B cell (primary cell): ENCODE data around the gene R3HDM4. TPM values are rescaled to one million over a fixed set of nuclear protein-coding genes. Genes with fewer than 3 reads are reported as not detected.

Source experiments
- ATAC-seq: fragments of 200-7000 bp; cut with Tn5 transposase; one replicate; pipeline ENCODE4 v1.10.0; 2021; ENCODE audit warnings: low read depth, mild to moderate bottlenecking, moderate number of reproducible peaks, moderate library complexity
- CTCF ChIA-PET: fragments of 350-600 bp; sonication (Branson Sonifier 250); formaldehyde crosslinking; loops from one replicate; lab custom pipeline; 2021; ENCODE audit warnings: antibody characterized with exemption, inconsistent platforms; lab: Charles Lee
- POLR2A ChIA-PET: fragments of 350-600 bp; sonication (Branson Sonifier 250); formaldehyde crosslinking; loops from one replicate; lab custom pipeline; 2021; ENCODE audit warnings: antibody characterized with exemption; lab: Charles Lee
- DNase-seq: peaks from one replicate; pipeline ENCODE4 v3.0.0; 2013
- H2AFZ ChIP-seq: 2 replicates; pipeline ENCODE4 v1.6.1; 2012; ENCODE audit warnings: mild to moderate bottlenecking, low read depth, low read length; ENCODE audit not compliant: insufficient read depth, poor library complexity, severe bottlenecking
- H3K27ac ChIP-seq, 2 donors: 1 replicate in 1 of 2; 2 replicates in 1 of 2; pipeline ENCODE4 v1.5.1; 2012 to 2013; ENCODE audit warnings: low read length in 2 of 2, mild to moderate bottlenecking in 2 of 2, moderate library complexity in 1 of 2
- H3K27me3 ChIP-seq, 4 experiments: fragments of 200-600 bp in 1 of 4; sonication (generic) in 1 of 4; replicated peaks in 1 of 4; 1 replicate in 2 of 4; 2 replicates in 2 of 4; pipeline versions ENCODE4 v1.6.1 to v1.7.0; 2013 to 2016; ENCODE audit warnings: low read length in 3 of 4, mild to moderate bottlenecking in 2 of 4, mixed read lengths in 1 of 4, moderate library complexity in 1 of 4; ENCODE audit not compliant: insufficient read depth in 4 of 4, control insufficient read depth in 3 of 4; ENCODE audit errors: control extremely low read depth in 1 of 4
- H3K36me3 ChIP-seq, 2 experiments: replicated peaks in 1 of 2; 1 replicate in 1 of 2; 2 replicates in 1 of 2; pipeline versions ENCODE4 v1.6.1 to v1.7.1; 2013; ENCODE audit warnings: low read length in 1 of 2; ENCODE audit not compliant: insufficient read depth in 2 of 2, control insufficient read depth in 1 of 2; ENCODE audit errors: control extremely low read depth in 1 of 2, extremely low read depth in 1 of 2
- H3K4me1 ChIP-seq, 2 donors: fragments of 200-600 bp in 1 of 2; sonication (generic) in 1 of 2; 1 replicate in 1 of 2; 2 replicates in 1 of 2; pipeline versions ENCODE4 v1.5.1 to v1.6.1; 2013 to 2017; ENCODE audit warnings: low read length in 2 of 2; ENCODE audit not compliant: control insufficient read depth in 2 of 2, insufficient read depth in 2 of 2
- H3K4me2 ChIP-seq: replicated peaks from 2 replicates; pipeline ENCODE3; 2012; ENCODE audit warnings: mild to moderate bottlenecking, low read depth, low read length; ENCODE audit not compliant: poor library complexity, severe bottlenecking
- H3K4me3 ChIP-seq, 5 experiments: fragments of 200-600 bp in 1 of 5; sonication (generic) in 1 of 5; 1 replicate in 3 of 5; 2 replicates in 2 of 5; pipeline versions ENCODE4 v1.5.1 to v1.7.0; 2011 to 2016; ENCODE audit warnings: low read length in 4 of 5, mild to moderate bottlenecking in 4 of 5, low read depth in 2 of 5, control low read depth in 1 of 5, moderate library complexity in 1 of 5; ENCODE audit not compliant: insufficient read depth in 1 of 5; ENCODE audit errors: control extremely low read depth in 1 of 5, extremely low read depth in 1 of 5
- H3K79me2 ChIP-seq: fragments of 200-600 bp; sonication (generic); one replicate; pipeline ENCODE4 v1.6.0; 2016; ENCODE audit warnings: low read length; ENCODE audit not compliant: control insufficient read depth, insufficient read depth
- H3K9ac ChIP-seq: fragments of 200-600 bp; sonication (generic); 2 replicates; pipeline ENCODE4 v1.6.1; 2017; ENCODE audit warnings: mild to moderate bottlenecking, low read length, moderate library complexity
- H3K9me3 ChIP-seq, 3 donors: one replicate each; pipeline versions ENCODE4 v1.6.1 to v1.7.1; 2013; ENCODE audit warnings: low read length in 2 of 3; ENCODE audit not compliant: control insufficient read depth in 2 of 3, insufficient read depth in 1 of 3; ENCODE audit errors: control extremely low read depth in 1 of 3
- H4K20me1 ChIP-seq: 2 replicates; pipeline ENCODE4 v1.6.0; 2012; ENCODE audit warnings: mild to moderate bottlenecking, low read length; ENCODE audit not compliant: insufficient read depth, control insufficient read depth, poor library complexity, severe bottlenecking
- H3K27ac Mint-ChIP-seq: one replicate; pipeline ENCODE4 v1.8.0; 2021; ENCODE audit warnings: mixed read lengths
- H3K27me3 Mint-ChIP-seq: one replicate; pipeline ENCODE4 v1.8.0; 2021; ENCODE audit warnings: mixed read lengths
- H3K4me1 Mint-ChIP-seq: one replicate; pipeline ENCODE4 v1.8.0; 2021; ENCODE audit warnings: mixed read lengths
- H3K4me3 Mint-ChIP-seq: one replicate; pipeline ENCODE4 v1.8.0; 2021; ENCODE audit warnings: mixed read lengths
- H3K9me3 Mint-ChIP-seq: one replicate; pipeline ENCODE4 v1.8.0; 2022; ENCODE audit warnings: mixed read lengths; ENCODE audit not compliant: insufficient read depth
- CTCF ChIP-seq: fragments of 200-600 bp; IDR thresholded peaks from one replicate; pipeline ENCODE4 v1.8.0; 2022; ENCODE audit warnings: antibody characterized with exemption, mild to moderate bottlenecking
- EZH2 ChIP-seq: IDR thresholded peaks from 2 replicates; pipeline ENCODE4 v1.6.1; 2012; ENCODE audit warnings: borderline replicate concordance, low read depth, mild to moderate bottlenecking, moderate library complexity, low read length; ENCODE audit not compliant: insufficient read depth, poor library complexity, severe bottlenecking
- WGBS: methylation state at CpG from one replicate; pipeline ENCODE4 v1.1.5; 2013; ENCODE audit warnings: missing lambda C conversion rate; ENCODE audit not compliant: insufficient coverage; 5-methylcytosine and 5-hydroxymethylcytosine counted together
- intact Hi-C: fragments of 100-400 bp; cut with micrococcal nuclease; formaldehyde crosslinking; loops from one replicate; pipeline ENCODE4 v1.10.0; 2022
- polyA plus RNA-seq: library from polyadenylated mRNA; depleted of rRNA; stranded (reverse); fragments of >200 nt; gene quantifications from 2 replicates; pipeline ENCODE4 v1.2.3, GENCODE V29; 2012
- total RNA-seq, 2 donors: library from RNA; stranded (reverse); fragments of 120-200 nt in 1 of 2; gene quantifications; 1 replicate in 1 of 2; 2 replicates in 1 of 2; pipeline versions ENCODE4 v1.2.3 to v1.2.4, GENCODE V29; 2013 to 2022

Gene R3HDM4
- total and polyA plus RNA-seq, 2 donors (not counting 1 experiment from before 2014, with no cell fraction given): 168 to 176 TPM

GRCh38 chr19:927780-928401 lies 14.9 kb upstream of the R3HDM4 start:
- Histone ChIP-seq H3K79me2 (peaks cover 26% of the 10 kb centered on the region), H3K4me2 (no peak overlapping the region), H3K27ac (peak overlapping the region in 1 of 2 donors; percentile 9), H3K27me3 (no peaks in the 10 kb centered on the region), H3K9ac (no peak overlapping the region), H2AFZ (no peak overlapping the region), H3K4me3 (no peak overlapping the region), H3K4me1 (peaks cover 19 to 40% of the 10 kb centered on the region in 2 donors), H4K20me1 (peaks cover 9% of the 10 kb centered on the region), H3K9me3 (no peaks in the 10 kb centered on the region), H3K36me3 (no peaks in the 10 kb centered on the region)
- DNase-seq: no peak
- TF ChIP-seq EZH2 (no peak), CTCF (no peak)
- CTCF ChIA-PET: no interaction called here
- peak overlapping the region; percentile 56 for H3K4me3 Mint-ChIP-seq
- no peak for ATAC-seq
- WGBS: 83% methylated on average over 7 of the region's 12 CpGs
- no peaks in the 10 kb centered on the region for H3K27me3 Mint-ChIP-seq
- POLR2A ChIA-PET: interaction anchor here (1.3 kb wide), 1 partner anchor 56 kb away, joined by 4 read pairs; the partner anchor contains the start of gene WDR18
- H3K4me1 Mint-ChIP-seq: peaks cover 21% of the 10 kb centered on the region
- H3K9me3 Mint-ChIP-seq: no peaks in the 10 kb centered on the region
- intact Hi-C loops: loop anchor here (10.0 kb wide), 2 partner anchors 137 to 263 kb away; partner anchors contain the start of genes ARHGAP45 and RNF126
- H3K27ac Mint-ChIP-seq: peak overlapping the region; percentile 75

GRCh38 chr19:927351-927779 lies 14.3 kb upstream of the R3HDM4 start:
- Histone ChIP-seq H3K4me3 (peak overlapping the region in 2 of 5 experiments; percentile 78 to 94), H3K27me3 (no peaks in the 10 kb centered on the region), H3K79me2 (peaks cover 21% of the 10 kb centered on the region), H4K20me1 (peaks cover 4% of the 10 kb centered on the region), H3K4me2 (peak overlapping the region; percentile 98), H3K27ac (peak overlapping the region in 1 of 2 donors; percentile 79), H3K36me3 (no peaks in the 10 kb centered on the region), H3K9ac (no peak overlapping the region), H2AFZ (no peak overlapping the region), H3K4me1 (peaks cover 14 to 35% of the 10 kb centered on the region in 2 donors), H3K9me3 (no peaks in the 10 kb centered on the region)
- no peaks in the 10 kb centered on the region for H3K27me3 Mint-ChIP-seq
- ATAC-seq: no peak
- no peak for TF ChIP-seq EZH2
- no peak for TF ChIP-seq CTCF
- POLR2A ChIA-PET: interaction anchor here (0.6 to 1.3 kb wide), 5 partner anchors 12 to 744 kb away, joined by 3 to 11 read pairs (median 4); partner anchors contain the start of gene WDR18
- H3K9me3 Mint-ChIP-seq: no peaks in the 10 kb centered on the region
- DNase-seq: no peak
- CTCF ChIA-PET: no interaction called here
- H3K4me1 Mint-ChIP-seq: peaks cover 18% of the 10 kb centered on the region
- intact Hi-C loops: loop anchor here (10.0 kb wide), 2 partner anchors 137 to 263 kb away; partner anchors contain the start of genes ARHGAP45 and RNF126
- 12% methylated on average over 5 of the region's 15 CpGs for WGBS
- peak overlapping the region; percentile 75 for H3K27ac Mint-ChIP-seq
- H3K4me3 Mint-ChIP-seq: peak overlapping the region; percentile 56
